ENCODE data around the gene PICK1.

PICK1 gene

GRCh38 chr22:38097557-38098409 lies 40.6 kb downstream of the PICK1 start:
- Histone ChIP-seq H3K4me3 (ENCODE audit: low read depth, low read length) (no peak overlapping the region), H3K4me1 (ENCODE audit: control insufficient read depth, insufficient read depth, low read length) (no peaks in the 10 kb centered on the region; the same call in 1 of the 2 replicates), H3K36me3 (ENCODE audit: control insufficient read depth in 2 of 2, insufficient read depth in 1 of 2, low read length in 2 of 2) (no peaks in the 10 kb centered on the region), H3K9me3 (ENCODE audit: control insufficient read depth, insufficient read depth, low read depth, low read length) (no peaks in the 10 kb centered on the region), H3K27ac (ENCODE audit: extremely low read depth, low read depth, low read length) (no peak overlapping the region)
- CTCF ChIA-PET: interaction anchor here (0.6 to 2.0 kb wide), 9 partner anchors 10 to 618 kb away, joined by 3 to 12 read pairs (median 3); no protein-coding TSS in a partner anchor
- POLR2A ChIA-PET: interaction anchor here (1.6 kb wide), 1 partner anchor 17 kb away, joined by 4 read pairs; no protein-coding TSS in a partner anchor
- TF ChIP-seq YY2 (tag by site-specific recombination; IDR thresholded peaks at IDR 0.05) (no peak), KLF1 (tag by site-specific recombination; IDR thresholded peaks at IDR 0.05) (peak; percentile 90), ZSCAN4 (tag by site-specific recombination; IDR thresholded peaks at IDR 0.05) (no peak), ZNF18 (tag by site-specific recombination; IDR thresholded peaks at IDR 0.05) (no peak), ZNF138 (tag by site-specific recombination; IDR thresholded peaks at IDR 0.05; ENCODE audit: borderline replicate concordance) (no peak), ZNF792 (tag by site-specific recombination; IDR thresholded peaks at IDR 0.05) (no peak), ZBTB1 (tag by site-specific recombination; IDR thresholded peaks at IDR 0.05) (no peak), SP2 (tag by site-specific recombination; IDR thresholded peaks at IDR 0.05) (peak; percentile 43), ZNF280D (tag by site-specific recombination; IDR thresholded peaks at IDR 0.05) (no peak), ZNF423 (tag by site-specific recombination; IDR thresholded peaks at IDR 0.05) (no peak), ZNF529 (tag by site-specific recombination; IDR thresholded peaks at IDR 0.05; ENCODE audit: insufficient replicate concordance) (no peak), KLF9 (tag by site-specific recombination; IDR thresholded peaks at IDR 0.05; ENCODE audit: low read depth) (peak; percentile 38; the same call in 1 of the 2 replicates), ZNF146 (tag by site-specific recombination; IDR thresholded peaks at IDR 0.05) (no peak), KLF17 (tag by site-specific recombination; IDR thresholded peaks at IDR 0.05) (0 out of 2 replicates have a peak, but pooled peaks have one; percentile 27), SCRT2 (tag by site-specific recombination; IDR thresholded peaks at IDR 0.05) (no peak), ZNF776 (tag by site-specific recombination; IDR thresholded peaks at IDR 0.05; ENCODE audit: borderline replicate concordance) (no peak), PRDM4 (tag by site-specific recombination; IDR thresholded peaks at IDR 0.05) (no peak), ZFHX2 (tag by site-specific recombination; conservative IDR thresholded peaks at IDR 0.05) (peak; percentile 35; the same call in 1 of the 2 replicates), ZNF169 (tag by site-specific recombination; IDR thresholded peaks at IDR 0.05) (no peak), ZNF302 (tag by site-specific recombination; IDR thresholded peaks at IDR 0.05; ENCODE audit: low read depth) (no peak), ZNF561 (tag by site-specific recombination; IDR thresholded peaks at IDR 0.05; ENCODE audit: borderline replicate concordance) (no peak), GLIS1 (tag by site-specific recombination; IDR thresholded peaks at IDR 0.05) (0 out of 2 replicates have a peak, but pooled peaks have one; percentile 8), ZNF223 (tag by site-specific recombination; IDR thresholded peaks at IDR 0.05) (no peak), ZBTB44 (tag by site-specific recombination; IDR thresholded peaks at IDR 0.05) (no peak), ZNF660 (tag by site-specific recombination; IDR thresholded peaks at IDR 0.05) (no peak)
